ENCODE data around the gene NACAD.

- TF ChIP-seq CTCF (IDR thresholded peaks at IDR 0.05) (no peak), POLR2A (IDR thresholded peaks at IDR 0.05; ENCODE audit: low read length) (no peak), KDM1A (IDR thresholded peaks at IDR 0.05; ENCODE audit: low read depth) (no peak), NFE2L2 (conservative IDR thresholded peaks at IDR 0.05; ENCODE audit: low read length) (no peak), JUNB (IDR thresholded peaks at IDR 0.05) (no peak), SMC3 (IDR thresholded peaks at IDR 0.05) (no peak)
Measured at GRCh38 chr7:45133352-45133751, 44.6 kb upstream of the NACAD start.
